Endometrial microvascular endothelial cells (primary cell): ENCODE data around the gene ERICH6. TPM values are rescaled to one million over a fixed set of nuclear protein-coding genes. Genes with fewer than 3 reads are reported as not detected.

ENCODE experiments used
- in situ Hi-C: cut with HindIII; loops from 2 replicates; pipeline ENCODE4 v1.10.0; 2017; ENCODE audit warnings: low sequenced_read_pairs, low pct_unique_long_range_greater_than_20kb; ENCODE audit errors: inconsistent ontology term
- total RNA-seq: library from RNA; depleted of rRNA; stranded (reverse); fragments of >200 nt; gene quantifications from one replicate; pipeline ENCODE4 v1.2.3, GENCODE V29; 2015; ENCODE audit errors: inconsistent ontology term

Gene ERICH6
- total RNA-seq, 1 donor from 2014 or later, result not detected

DNA sequence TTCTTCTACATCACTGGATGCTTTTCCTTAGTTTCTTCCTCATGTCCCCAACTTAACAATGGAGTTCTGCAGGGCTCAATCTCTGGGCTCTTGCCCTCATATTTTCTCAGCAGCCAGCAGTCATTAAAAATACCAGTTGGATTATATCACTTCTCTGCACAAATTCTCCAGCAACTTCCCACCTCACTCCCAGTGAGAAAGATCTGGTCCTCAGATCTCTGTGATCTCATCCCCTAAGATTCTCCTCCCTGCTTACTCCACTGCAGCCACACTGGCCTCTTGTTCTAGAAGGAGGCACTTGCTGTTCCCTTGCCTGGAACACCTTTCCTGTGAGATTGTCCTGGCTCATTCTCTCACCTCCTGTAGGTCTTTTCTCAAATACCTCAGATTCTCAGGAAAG lies 6.1 kb downstream of the ERICH6 start:
- in situ Hi-C loops, result no loop called here

DNA sequence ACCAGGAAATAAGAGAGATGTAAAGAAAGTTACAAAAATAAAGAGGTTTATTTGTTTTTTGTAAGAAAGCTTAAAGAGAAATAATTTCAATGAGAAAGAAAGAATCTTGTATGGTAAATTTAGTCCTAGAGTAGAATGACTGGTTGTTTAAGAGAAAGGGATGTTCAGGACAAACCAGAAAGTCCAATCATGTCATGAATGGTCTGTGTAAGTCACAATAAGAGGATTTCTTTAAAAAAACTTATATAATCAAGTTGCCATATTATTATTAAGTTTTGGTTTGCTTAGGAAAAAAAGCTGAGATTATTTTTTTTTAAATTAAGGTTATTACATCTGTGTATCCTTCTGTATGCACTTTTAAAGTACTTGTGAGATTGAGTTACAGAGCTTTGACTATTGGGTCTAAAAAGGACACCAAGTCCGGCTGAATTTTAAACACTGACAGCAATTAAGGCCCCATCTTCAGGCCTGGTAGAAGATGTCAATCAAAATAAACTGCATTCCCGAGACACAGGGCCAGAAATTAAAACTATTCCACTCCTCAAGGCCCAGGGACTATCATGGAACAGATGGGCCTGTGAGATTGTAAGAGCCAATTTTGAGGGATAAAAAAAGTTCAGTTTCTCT lies 12.2 kb downstream of the ERICH6 start:
- in situ Hi-C loops, result no loop called here

DNA sequence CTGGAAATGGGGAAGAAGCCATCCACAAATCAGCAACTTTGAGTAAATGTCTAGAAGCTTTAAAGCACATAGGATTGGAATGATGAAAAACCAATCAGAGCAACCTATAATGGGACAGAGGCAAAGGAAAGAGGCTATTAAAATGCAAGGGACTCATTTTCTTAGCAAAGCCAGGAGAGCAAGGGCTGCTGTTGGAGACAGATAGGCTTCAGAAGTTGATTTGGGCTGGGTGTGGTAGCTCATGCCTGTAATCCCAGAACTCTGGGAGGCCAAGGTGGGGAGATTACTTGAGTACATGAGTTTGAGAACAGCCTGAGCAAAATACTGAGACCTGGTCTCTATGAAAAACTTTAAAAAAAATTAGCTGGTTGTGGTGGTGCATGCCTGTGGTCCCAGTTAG lies 16.1 kb downstream of the ERICH6 start:
- in situ Hi-C loops, result no loop called here

DNA sequence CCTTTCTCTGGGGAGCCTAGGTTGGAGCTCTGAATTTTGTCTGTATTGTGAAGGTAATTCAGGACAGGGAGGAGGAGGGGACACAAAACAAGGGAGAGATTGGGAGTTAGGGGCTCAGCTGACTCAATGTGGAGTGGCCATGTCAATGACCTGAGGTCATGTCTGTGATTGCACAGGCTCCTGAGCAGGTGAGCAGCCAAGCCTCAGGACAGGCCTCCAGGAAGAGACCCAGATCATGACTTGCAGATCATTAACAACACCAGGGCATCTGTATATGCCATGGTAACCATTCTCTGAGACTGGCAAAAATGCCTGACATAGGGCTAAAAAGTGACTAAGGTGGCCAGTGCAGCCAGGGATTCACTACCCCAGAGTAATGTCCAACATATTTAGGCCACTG lies 20.9 kb downstream of the ERICH6 start:
- in situ Hi-C loops, result no loop called here

DNA sequence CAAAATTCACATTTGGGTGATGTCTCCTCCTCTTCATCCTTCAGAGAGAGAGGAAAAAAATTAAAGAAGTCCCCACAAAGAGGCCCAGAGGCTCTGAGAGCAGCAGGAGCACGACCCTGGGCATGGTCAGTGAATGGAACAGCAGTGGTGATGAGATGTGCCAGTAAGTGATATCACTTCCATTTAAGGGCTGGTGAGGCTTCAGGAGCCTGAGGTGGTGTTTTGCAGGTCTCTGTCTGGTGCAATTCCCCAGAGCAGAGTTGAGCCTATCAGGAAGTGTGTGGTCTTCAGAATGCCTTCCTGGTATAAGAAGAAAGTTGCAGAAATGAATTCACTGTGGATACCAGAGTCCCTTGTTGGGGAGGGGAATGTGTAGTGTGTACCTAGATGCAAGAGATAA lies 21.4 kb downstream of the ERICH6 start:
- in situ Hi-C loops, result no loop called here

DNA sequence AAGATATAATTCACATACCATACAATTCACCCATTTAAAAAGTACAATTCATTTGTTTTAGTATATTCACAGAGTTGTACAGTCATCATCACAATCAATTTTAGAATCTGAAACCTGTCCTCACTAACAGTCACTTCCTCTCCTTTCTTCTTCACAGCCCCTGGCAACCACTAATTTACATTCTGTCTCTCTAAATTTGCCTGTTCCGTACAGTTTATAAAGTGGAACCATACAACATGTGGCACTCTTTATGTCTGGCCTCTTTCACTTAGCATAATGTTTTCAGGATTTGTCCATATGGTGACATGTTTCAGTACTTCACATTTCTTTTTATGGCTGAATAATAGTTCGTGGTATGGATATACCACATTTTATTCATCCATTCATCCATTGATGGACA lies 22.7 kb downstream of the ERICH6 start:
- in situ Hi-C loops, result no loop called here

DNA sequence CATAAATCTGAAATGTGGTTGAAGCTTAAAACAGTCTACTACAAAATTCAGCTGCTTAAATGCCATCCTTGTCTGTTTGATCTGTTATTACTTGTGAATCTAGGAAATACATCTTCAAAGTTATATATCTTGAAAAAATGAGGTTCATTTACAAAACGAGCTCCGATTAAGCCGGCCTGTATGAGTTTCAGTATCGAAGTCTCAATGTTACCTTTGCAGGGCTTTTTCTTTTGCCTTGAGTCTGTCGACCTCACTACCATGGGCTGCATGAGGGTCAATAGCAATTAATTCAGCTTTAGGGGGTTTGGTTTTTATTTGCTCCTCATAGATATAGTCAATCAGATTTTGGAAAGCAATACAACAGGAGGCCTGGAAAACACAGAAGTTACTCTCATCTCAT lies 23.2 kb downstream of the ERICH6 start:
- in situ Hi-C loops, result no loop called here

DNA sequence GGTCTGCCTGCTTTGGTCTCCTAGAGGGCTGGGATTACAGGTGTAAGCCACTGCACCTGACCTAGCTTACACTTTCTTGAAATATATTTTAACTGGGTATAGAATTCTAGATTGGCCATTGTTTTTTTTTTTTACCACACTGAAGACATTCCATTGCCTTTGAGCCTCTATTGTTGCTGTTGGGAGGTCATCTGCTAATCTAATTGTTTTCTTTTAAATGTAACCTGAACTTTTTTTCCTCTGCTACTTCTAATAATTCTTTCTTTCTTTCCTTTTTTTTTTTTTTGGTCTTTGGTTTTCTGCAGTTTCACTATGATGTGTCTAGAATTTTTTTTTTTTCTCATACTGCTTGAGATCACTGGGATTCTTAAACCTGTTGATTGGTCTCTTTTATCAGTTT lies 28.1 kb downstream of the ERICH6 start:
- in situ Hi-C loops, result no loop called here

DNA sequence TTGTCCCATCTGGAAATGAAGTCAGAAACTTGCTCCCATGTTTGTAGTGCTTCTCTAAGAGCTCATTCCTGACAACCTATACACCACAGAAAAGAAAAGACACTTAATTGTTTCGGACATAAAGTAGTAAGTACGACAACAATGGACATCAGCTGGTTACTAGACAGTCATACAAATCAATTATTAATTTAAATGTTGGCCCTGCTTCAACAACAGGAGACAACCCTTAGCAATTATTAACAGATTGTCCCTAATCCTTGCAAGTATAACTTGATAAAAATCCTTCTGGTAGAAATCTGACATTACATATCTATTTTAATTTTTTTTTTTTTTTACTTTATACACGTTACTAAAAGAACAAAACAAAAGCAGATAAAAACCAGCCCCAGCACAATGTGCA lies 29.8 kb downstream of the ERICH6 start:
- in situ Hi-C loops, result no loop called here

DNA sequence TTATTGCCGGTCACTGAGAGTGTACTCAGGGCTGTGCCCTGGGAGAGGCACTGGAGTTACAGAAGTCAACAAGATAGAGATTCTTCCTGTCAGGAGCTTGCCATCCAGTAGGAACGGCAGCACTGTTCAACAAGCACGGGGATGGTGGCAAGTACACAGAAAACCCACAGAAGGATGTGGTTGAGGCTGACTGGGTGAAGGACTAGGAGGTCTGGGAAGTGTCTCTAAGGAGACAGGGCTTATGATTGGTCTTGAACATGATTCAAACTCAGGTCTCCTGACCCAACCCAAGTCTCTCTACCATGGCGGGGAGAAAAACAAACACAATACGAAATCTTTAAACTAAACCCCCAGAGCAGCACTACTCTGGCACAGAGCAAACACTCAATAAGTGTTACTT lies 37.6 kb downstream of the ERICH6 start:
- in situ Hi-C loops, result no loop called here

DNA sequence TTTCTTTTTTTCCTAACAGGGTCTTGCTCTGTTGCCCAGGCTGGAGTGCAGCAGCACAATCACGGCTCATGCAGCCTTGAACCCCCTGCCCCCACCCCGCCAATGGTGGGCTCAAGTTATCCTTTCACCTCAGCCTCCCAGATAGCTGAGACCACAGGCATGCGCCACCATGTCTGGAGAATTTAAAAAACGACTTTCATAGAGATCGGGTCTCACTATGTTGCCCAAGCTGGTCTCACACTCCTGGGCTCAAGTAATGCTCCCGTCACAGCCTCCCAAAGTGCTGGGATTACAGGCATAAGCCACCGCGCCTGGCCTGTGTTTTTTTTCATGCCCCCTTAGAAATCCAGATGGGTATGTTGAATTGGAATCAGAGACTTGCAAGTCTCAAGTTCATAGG lies 40.3 kb downstream of the ERICH6 start:
- in situ Hi-C loops, result no loop called here

DNA sequence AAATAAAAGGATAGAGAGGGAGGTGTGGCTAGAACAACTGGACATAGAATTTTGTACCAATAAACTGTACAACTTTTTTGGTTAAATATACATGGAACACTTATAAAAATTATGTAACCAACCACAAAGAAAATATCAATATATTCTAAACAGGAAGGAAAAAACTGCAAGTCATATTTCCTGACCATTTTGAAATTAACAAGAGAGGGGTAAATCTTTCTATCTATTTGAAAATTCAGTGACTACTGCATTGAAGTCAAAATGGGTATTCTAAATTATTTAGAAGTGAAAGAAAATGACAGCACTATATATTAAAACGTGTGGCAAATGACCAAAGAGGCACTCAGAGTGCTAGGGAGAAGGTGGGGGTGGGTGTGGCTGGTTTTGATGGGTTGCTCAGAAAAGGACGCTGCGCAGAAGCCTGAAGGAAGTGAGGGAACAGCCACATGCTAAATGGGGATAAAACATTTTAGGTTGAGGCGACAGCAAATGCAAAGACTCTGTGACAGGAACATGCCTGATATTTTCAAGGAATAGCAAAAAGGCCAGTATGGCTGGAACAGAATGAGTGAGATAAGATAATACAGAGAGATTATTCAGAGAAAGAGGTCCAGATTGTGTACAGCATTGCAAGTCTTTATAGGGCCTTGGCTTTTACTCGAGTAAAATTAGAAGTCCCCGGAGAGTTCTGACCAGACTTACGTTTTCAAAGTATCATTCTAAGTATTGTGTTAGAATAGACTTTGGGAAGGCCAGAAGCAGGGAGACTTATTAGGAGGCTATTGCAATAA lies 41.1 kb downstream of the ERICH6 start:
- in situ Hi-C loops, result no loop called here

DNA sequence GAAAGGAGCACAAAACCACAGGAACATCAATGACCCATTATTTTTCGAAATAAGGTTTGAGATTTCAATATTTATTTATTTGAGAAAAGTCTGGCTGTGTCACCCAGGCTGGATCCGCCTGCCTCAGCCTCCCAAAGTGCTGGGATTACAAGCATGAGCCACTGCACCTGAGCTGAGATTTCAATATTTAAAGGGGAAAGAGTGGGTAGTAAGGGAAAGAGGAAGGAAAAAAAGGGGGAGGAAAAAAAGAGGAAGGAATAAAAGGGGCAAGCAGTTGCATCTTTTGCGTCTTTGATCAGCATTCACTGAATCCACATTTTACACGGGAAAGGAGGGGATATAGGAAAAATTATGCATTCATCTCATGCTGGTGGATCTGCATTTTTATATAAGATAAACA lies 47.4 kb downstream of the ERICH6 start:
- in situ Hi-C loops, result no loop called here

DNA sequence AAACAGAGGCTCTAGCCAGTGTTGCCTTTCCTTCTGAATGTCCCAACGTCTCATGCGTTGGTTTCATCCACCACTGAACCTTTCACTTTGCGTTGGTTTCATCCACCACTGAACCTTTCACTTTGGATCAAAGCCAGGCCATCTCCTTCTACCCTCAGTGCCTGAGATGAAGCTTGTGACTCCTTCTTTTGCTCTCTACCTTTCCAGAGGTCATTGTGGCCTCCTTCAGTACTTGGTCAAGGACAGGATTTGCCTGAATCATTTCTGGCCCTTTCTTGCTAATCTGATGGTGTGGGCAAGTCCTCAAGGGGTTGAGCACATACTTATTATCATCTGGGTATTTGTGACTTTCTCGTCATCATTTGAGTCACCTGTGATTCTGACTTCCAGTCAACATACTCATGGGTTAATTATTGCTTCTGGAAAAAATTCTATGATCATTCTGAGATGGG lies 50.6 kb downstream of the ERICH6 start:
- in situ Hi-C loops, result no loop called here

DNA sequence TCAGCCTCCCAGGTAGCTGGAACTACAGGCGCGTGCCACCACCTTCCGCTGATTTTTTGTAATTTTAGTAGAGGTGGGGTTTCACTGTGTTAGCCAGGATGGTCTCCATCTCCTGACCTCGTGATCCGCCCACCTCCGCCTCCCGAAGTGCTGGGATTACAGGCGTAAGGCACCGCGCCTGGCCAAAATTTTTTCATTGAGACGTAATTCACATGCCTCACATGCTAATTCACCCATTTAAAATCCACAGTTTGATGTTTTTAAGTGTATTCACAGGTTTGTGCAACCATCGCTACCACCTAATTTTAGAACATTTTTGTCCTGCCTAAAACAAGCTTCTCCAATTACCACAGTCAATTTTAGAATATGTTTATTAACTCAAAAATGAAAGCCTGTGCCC lies 63.5 kb downstream of the ERICH6 start:
- in situ Hi-C loops, result no loop called here

DNA sequence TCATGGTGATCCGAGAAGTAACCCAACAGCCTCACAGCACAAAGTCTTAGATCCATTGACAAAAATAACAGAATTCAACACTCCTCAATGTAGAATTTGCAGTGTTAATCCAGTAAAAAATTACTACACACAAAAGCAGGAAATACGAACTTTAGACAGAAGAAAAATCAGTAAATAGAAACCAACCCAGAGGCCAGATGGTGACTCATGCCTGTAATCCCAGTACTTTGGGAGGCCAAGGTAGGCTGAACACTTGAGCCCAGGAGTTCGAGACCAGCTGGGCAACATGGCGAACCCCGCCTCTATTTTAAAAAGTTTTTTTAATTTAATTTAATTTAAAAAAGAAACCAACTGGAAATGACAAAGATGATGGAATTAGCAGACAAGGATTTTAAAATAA lies 64.5 kb downstream of the ERICH6 start:
- in situ Hi-C loops, result no loop called here

DNA sequence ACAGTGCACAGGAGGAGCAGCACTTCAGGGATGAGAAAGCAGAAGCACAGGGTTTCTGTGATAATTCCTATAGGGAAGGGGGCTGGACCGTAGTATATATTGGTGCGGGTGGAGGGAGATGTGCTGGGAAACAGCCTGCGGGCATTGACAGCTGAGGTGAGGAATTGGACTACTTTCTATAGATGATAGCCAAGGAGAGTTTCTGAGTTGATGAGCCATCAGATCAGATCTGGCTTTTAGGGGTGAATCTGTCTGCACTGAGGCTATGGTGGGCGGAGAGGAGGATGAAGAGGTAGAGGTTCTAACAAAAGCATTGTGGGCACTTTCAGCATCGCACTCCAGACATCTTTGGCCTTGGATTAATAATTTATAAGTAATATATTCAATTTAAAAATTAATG lies 67.5 kb downstream of the ERICH6 start:
- in situ Hi-C loops, result no loop called here

DNA sequence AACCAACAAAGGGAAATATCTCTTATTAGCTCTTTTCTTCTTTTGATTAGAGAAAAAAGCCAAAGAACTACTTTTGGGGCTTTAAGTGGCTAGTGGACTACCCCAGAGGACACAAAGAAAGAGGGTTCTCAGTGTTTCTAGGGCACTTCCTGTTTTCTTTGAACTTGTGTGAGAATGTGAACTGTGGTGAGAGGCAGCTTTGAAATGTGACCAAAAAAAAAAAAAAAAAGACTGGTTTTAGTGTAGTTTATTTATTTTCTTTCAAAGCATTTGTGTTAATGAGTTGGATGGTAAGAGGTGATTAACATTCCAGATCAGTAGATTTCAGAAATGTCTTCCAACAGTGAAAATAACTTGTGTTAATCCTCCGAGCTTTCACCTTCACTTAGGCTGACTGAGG lies 68.2 kb downstream of the ERICH6 start:
- in situ Hi-C loops, result no loop called here

DNA sequence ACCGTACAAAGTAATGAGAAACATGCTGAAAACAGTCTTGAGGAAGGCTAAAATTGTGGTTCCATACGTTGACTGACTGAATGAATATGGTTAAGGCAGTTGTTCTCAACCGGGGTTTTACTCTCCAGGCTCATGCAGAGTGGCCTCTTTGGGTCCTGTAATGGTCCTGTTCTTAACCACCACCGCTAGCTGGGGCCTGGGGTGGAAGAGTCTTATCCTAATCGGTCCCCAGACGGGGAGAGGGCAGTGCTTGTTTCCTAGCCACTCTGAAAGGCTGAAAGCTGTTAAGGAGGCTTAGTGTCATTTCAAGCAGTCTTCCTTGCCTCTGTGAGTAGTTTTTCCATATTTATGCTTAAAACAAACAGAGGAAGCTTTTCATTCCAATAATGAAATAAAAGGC lies 68.6 kb downstream of the ERICH6 start:
- in situ Hi-C loops, result no loop called here

DNA sequence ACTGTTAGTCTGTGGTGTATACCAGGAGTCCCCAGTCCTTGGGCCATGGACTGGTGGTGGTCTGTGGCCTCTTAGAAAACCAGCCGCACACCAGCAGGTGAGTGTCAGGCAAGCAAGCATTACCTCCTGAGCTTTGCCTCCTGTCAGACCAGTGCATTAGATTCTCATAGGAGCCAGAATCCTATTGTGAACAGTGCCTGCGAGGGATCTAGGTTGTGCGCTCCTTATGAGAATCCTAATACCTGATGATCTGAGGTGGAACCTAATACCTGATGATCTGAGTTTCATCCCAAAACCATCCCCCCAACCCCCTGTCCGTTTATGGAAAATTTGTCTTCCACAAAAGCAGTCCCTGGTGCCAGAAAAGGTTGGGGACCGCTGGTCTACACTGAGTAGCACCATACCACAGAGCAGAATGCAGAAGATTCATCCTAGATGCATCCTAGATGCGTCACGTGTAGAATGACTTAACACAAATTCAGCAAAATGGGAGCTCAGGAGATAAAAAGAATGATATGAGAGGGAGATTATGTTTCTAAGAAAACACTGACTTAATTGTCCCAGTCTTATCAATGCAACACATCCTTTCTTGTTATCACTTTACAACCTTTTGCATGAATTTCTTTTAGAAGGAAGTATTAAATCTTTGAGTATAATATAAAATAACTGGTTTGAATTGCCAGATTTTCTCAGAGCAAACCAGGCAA lies 72.1 kb downstream of the ERICH6 start:
- in situ Hi-C loops, result no loop called here
